ENCODE data around the gene SAMD11. TPM values are rescaled to one million over a fixed set of nuclear protein-coding genes. Genes with fewer than 3 reads are reported as not detected.

Gene SAMD11
- total and polyA plus RNA-seq, 2 of the 13 experiments (the other 11 are each of a cell fraction or from before 2014, with no cell fraction given) = 0.11 TPM; not detected in 1

DNA sequence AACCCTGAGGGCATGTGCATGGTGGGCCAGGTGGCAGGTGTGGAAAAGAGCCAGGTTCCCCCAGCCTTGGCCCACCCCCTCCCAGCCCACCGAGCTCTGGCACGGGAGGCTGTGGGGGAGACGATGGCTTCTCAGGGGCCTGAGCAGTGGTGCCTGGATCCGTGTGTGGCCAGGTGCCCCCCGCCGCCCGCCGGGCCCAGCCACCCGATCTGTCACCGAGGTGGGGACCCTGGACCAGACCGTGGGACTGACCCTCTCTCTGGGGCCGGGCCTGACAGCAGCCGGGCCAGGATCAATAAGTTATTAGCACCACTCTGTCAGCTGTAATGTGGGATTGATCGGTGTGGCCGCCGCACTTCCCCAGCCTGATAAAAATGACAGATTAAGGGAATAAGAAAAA, 13.8 kb downstream of the SAMD11 start (continued):
- TF ChIP-seq, protein P1, sequence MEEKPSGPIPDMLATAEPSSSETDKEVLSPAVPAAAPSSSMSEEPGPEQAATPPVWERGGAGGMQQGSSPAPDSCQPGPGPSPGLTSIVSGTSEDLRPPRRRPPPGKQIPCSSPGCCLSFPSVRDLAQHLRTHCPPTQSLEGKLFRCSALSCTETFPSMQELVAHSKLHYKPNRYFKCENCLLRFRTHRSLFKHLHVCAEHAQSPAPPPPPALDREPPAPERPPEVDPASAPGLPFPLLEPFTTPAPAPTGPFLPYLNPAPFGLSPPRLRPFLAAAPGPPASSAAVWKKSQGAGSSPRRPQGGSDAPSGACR (CRISPR knock-in tag; IDR thresholded peaks at IDR 0.05) = no peak
- TF ChIP-seq HOXA5 (CRISPR knock-in tag; IDR thresholded peaks at IDR 0.05) (no peak), POLR2AphosphoS2 (IDR thresholded peaks at IDR 0.05; ENCODE audit: low read depth, low read length) (no peak), SRSF9 (IDR thresholded peaks at IDR 0.05; ENCODE audit: borderline replicate concordance, insufficient read depth, low read depth, low read length, poor library complexity, severe bottlenecking) (no peak), ZNF24 (IDR thresholded peaks at IDR 0.05) (no peak), ZNF878 (CRISPR knock-in tag; IDR thresholded peaks at IDR 0.05) (no peak), HMG20B (CRISPR knock-in tag; conservative IDR thresholded peaks at IDR 0.05) (no peak)
- TF ChIP-seq, protein P2, sequence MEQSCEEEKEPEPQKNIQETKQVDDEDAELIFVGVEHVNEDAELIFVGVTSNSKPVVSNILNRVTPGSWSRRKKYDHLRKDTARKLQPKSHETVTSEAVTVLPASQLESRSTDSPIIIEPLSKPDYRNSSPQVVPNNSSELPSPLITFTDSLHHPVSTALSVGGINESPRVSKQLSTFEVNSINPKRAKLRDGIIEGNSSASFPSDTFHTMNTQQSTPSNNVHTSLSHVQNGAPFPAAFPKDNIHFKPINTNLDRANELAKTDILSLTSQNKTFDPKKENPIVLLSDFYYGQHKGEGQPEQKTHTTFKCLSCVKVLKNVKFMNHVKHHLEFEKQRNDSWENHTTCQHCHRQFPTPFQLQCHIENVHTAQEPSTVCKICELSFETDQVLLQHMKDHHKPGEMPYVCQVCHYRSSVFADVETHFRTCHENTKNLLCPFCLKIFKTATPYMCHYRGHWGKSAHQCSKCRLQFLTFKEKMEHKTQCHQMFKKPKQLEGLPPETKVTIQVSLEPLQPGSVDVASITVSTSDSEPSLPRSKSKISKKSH (CRISPR knock-in tag; IDR thresholded peaks at IDR 0.05; ENCODE audit: borderline replicate concordance) = no peak
- TF ChIP-seq, protein P3, sequence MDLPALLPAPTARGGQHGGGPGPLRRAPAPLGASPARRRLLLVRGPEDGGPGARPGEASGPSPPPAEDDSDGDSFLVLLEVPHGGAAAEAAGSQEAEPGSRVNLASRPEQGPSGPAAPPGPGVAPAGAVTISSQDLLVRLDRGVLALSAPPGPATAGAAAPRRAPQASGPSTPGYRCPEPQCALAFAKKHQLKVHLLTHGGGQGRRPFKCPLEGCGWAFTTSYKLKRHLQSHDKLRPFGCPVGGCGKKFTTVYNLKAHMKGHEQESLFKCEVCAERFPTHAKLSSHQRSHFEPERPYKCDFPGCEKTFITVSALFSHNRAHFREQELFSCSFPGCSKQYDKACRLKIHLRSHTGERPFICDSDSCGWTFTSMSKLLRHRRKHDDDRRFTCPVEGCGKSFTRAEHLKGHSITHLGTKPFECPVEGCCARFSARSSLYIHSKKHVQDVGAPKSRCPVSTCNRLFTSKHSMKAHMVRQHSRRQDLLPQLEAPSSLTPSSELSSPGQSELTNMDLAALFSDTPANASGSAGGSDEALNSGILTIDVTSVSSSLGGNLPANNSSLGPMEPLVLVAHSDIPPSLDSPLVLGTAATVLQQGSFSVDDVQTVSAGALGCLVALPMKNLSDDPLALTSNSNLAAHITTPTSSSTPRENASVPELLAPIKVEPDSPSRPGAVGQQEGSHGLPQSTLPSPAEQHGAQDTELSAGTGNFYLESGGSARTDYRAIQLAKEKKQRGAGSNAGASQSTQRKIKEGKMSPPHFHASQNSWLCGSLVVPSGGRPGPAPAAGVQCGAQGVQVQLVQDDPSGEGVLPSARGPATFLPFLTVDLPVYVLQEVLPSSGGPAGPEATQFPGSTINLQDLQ (CRISPR knock-in tag; IDR thresholded peaks at IDR 0.05) = no peak

All from HepG2 (cell line).